Activated T-helper 1 cell treated with Interleukin-2 at 50 U/mL for 16 hours (primary cell): ENCODE data around the gene USP49.

Experiments used
- DNase-seq: peaks from one replicate; pipeline ENCODE4 v3.0.0-alpha.2; 2020; ENCODE audit warnings: low read depth

USP49 gene

GRCh38 chr6:41757271-41757670, 137.9 kb downstream of the USP49 start:
- DNase-seq = no peak

DNA sequence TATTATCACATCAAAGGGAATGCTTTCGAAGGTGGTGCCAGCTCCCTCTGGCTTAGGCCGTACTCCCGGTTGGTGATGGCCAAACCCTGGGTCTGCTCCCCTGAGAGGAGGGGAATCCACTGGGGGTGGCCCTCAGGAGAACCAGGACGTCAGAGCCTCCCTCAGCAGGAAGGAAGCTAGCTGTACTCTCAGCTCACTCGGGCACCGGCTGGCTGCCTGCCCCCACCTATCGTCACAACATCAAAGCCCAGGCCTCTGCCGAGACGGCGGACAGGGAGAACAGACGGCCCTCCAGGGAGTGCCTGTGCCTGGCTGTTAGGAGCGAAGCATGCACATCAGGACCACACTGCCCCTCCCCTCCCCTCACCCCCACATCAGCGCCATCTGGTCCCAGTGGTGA, 138.8 kb downstream of the USP49 start:
- no peak for DNase-seq

GRCh38 chr6:41755895-41756294, 139.3 kb downstream of the USP49 start:
- DNase-seq = no peak

DNA sequence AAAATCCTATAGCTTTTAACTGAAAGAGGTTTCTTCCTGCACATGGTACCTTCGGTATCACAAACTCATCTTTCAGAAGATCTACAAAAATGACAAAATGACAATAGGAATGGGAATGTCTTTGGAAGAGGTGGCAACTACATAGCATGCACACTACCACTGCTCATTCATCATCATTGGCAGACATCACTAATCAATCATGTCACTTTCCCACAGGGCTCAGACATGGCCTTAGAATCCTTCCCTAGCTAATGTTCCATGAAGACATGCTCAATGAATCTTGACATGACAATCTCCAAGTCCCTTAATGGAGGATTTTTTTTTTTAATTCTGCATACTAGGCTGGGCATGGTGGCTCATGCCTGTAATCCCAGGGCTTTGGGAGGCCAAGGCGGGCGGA, 144.8 kb downstream of the USP49 start:
- DNase-seq = no peak

DNA sequence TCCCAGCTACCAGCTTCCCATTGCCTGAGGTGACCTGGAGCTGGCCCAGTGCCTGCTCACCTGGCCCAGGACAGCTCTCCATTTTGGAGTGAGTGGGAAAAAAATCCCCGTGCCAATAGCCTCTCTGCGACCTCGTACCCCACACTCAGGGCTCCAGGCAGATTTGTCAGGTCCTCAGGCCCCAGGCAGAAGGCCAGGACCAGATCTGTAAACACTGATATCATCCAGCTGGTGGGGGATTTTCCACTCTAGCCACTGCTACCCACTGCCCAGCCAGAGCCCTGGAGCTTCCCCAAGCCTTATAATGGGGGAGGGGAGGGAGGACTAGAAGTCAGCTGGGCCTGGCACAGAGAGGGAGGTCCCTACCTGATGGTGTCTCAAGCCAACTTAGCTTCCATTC, 146.6 kb downstream of the USP49 start:
- DNase-seq = no peak

DNA sequence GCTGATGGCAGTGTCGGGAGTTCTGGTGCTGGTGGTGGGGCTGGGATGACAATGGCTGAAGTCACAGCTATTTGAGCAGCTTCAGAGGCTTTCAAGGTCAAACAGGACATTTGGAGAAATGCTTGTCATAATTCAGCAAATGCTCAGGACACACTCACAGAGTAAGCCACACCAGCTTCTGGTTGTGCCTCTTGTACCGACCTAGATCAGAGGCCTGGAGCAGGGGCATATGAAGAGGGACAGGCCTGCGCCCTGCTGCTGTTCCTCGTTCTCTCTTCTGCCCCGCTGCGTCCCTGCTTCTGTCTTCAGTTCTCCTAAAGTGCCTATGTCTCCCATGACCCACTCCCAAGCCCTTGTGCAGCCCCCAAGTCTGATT, 147.1 kb downstream of the USP49 start:
- DNase-seq = no peak

DNA sequence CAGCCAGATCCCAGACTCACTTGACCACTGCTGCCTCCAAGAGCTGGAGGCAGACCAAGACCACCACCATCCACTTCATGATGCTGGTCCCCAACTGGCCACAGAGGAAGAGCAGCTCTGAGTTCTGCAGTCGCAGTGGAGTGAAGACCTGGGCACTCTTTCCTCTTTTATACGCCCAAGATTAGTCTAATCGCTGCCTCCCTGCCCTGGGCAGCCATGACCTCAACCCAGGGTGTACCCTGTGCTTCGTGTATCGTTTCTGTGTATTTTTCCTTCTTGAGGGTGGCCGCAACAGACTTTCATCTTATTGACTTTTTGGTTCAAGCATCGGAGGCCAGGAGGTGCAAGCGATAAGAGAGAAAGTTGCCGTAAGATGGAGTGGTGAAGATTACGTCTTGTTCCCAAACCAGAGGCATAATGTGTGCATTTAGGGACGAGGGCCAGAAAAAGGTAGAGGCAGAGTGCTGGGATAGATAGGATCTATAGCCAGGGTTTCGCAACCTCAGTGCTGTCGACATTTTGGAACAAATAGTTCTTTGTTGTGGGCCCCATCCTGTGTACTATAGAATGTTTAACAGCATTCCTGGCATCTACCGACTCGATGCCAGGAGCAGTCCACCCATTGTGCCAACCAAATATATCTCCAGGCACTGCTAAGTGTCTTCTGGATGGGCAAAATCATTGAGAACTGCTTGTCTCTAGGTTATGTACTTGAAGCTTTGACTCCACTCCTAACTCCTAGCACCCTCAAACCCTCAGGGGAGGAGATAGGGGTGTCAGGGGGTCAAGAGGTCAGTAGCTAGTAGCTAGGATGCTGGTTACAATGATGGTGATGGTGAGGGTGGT, 147.7 kb downstream of the USP49 start, which contains the start of gene PGC:
Gene PGC (minus strand): TSS at position 142 of the 846 bp plus-strand sequence. CDS start 63 bp downstream, at position 79.
- DNase-seq = no peak

DNA sequence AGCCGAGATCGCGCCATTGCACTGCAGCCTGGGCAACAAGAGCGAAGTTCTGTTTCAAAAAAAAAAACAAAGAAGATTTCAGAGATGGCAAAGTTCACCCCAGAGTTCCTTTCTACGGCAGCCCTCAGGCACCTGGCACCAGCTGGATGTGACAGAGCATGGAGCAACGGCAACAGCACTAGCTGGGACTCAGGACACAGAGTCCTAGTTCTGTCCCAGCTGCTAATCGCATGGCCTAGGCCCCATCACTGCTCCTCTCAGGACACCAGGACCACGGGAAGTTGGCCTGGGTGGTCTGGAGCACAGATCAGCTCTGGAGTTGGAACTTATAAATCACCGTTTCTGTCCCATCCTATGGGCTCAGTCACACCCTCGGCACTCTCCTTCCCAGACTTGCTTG, 149.1 kb downstream of the USP49 start:
- no peak for DNase-seq

GRCh38 chr6:41744236-41744787, 150.9 kb downstream of the USP49 start:
- no peak for DNase-seq

- no peak for DNase-seq
Measured at GRCh38 chr6:41743406-41744235, 151.6 kb downstream of the USP49 start.

DNA sequence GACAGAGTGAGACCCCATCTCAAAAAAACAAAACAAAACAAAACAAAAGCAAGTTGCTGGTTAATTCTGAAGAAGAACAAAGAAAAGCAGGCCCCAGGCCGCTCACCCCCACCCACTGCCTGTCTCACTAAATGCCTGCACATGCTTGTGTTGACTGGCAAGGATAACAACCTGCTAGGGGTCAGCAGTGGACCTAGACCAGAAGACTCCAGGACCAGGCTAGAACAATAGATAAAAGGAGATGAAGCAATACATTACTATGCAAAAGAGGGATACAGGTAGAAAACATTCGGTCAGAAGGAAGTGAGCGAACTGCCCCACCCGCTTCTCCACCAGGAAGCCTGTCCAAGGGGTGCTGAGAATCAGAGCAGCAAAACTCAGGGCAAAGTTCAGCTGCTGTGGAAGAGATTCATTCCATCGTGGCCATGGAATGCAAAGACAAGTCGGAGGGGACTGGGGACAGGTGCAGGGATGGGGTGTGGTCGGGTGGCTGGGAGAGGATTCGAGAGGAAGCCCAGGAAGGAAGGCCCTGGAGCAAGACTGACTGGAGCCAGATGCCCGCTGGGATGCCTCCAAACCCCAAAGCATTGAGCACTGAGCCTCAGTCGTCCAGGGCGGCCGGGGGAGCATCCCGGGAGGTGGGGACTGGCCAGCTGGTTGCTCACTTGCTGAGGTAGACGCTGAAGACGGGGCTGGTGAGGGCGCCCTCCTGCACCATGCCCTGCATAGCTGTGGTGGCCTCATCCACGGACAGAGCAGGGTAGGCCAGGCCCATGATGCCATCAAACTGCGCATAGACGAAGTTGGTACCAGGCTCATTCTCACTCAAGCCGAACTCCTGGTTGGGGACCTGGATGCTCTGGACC, 153.3 kb downstream of the USP49 start:
- DNase-seq = no peak

DNA sequence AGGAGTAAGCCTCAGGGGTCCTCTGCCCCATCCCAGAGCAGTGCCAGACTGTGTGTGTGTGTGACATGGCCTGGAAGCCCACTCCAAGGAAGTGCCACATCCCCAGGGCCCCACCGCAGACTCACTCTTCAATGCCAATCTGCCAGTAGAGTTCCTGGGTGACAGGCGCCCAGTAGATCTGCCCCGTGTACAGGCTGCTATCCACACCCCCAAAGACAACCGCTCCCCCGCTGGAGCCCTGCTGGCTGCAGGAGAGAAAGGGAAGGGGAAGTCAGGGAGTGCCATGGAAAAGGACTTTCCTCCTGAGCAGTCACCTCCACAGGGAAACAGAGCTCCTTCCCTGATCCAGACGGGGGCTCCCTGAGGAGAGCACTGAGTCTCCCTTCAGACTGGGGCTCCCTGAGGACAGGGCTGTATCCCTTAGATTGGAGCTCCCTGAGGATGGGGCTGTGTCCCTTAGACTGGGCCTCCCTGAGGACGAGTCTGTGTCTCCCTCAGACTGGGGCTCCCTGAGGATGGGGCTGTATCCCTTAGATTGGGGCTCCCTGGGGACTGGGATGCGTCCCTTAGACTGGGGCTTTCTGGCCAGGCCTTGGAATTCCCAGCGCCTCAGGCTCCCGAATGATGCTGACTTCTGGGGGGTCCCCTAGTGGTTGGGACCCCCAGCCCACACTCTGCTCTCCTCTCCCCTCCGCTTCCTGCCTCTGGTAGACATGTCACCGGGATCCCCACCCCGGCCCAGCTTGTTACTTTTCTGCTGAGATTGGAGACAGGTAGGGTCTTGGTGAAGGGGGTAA, 154.6 kb downstream of the USP49 start:
- no peak for DNase-seq
